HG03439 (cell line): Measurements from ENCODE around the gene FHAD1.
"Not testable (repeated sequence)": the region's sequence is repeated elsewhere in the genome, so short reads cannot be mapped to it uniquely, and the experiment has no call there.

Experiments used
- ATAC-seq: cut with Tn5 transposase; IDR thresholded peaks from one replicate; pipeline ENCODE4 v1.9.1; 2021; ENCODE audit warnings: mild to moderate bottlenecking, moderate library complexity; ENCODE audit not compliant: unreplicated experiment

The FHAD1 gene

DNA sequence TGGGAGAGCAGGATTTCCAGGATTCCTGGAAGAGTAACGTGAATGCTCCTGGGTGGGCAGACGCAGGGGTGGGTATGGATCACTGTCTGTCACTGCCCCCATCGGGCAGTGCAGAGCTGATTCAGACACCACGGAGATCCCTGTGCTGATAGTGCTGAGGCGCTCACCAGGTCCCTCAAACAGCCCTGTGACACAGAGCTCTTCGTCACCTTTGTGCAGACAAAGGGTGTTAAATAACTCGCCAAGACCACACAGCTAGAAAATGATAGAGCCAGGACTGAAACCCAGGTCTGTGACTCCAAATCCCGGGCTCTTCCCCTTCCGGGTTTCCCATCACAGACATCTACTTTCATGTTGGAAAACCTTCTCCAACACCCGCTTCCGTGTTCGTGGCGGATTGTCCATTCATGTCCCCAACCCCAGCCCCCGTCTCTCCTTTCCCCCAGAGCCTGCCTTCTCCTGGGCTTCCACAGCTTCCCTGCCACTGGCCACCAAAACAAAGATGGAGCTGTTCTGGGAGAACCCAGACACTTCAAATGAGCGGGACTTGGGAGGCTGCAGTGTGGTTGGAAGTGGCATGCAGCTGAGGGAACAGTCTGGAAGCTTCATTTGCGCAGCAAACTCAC lies 165.3 kb downstream of the FHAD1 start:
- ATAC-seq, result no peak

- ATAC-seq, result no peak
These were observed 165.8 kb downstream of the FHAD1 start for GRCh38 chr1:15412843-15413242.

DNA sequence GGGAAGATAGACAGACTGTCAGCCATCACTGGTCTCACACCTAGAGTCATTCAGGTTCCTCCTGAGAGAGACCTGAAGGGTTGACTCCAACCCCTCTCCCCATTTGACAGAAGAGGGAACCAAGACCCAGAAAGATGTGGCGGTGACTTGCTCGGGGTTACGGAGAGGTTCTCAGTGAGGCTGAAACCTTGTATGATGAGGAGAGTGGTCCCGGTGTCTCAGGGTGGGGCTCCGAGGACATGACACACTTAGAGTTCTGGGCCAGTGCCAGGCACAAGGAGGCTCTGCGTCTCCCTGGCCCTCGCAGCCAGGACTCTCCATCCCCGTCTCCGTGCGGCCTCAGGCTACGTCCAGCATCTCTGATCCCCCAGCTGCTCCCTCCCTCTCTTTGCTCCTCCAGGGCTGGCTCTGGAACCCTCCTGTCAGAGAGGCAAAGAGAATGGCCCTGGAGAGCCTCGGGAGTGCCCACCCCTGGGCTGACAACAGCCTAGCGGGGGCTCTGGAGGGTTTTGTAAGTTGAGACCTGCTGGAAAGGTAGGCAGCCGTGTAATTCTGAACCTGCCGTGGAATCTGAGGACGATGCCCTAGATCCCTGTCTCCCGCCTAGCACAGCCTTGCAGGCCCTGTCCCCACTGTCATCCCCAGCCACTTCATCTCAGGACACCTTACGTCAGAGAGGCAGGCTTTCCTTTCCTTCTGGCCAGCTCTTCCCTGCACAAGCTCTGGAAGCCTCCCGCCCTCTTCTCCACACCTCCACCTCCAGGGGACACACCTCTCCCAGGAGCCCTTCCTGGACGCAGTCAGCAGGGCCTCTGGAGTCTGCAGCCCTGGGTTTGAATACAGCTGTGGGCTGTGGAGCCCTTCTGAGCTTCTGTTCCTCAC lies 166.8 kb downstream of the FHAD1 start:
- ATAC-seq, result no peak

GRCh38 chr1:15414445-15414983 lies 167.5 kb downstream of the FHAD1 start:
- no peak for ATAC-seq

GRCh38 chr1:15417059-15417934 lies 170.3 kb downstream of the FHAD1 start:
- ATAC-seq, result no peak

DNA sequence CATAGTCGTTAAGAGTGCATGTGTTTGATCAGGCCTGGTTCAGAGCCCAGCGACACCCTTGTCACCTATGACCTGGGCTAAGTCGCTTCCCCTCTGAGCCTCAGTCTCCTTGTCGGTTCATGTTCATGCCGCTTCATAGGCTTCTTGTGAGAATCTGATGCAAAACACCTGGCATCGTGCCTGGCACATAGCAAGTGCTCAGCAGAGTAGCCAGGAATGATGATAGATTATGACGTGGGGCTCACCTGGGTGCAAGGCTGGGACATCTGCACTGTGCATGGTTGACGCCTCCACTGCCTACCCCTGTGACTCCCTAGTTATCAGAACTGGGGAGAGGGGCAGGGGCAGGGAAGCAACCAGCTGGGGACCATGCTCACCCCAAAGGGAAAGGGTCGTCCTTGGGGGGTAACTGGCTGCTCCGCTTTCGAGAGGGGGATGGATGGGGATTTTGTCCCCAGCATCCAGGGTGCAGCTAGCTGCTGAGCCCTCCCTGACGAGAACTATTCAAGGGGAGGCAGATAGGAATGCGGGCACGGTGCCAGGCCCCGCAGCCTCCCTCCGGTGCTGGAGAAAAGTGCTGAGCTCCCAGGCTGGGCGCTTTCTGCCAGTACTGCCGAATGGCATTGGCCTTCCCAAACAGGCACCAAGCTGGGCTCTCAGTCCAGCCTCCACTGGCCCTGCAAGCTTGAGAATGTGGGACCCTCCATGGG lies 171.9 kb downstream of the FHAD1 start:
- ATAC-seq, result no peak

GRCh38 chr1:15420853-15421465 lies 173.9 kb downstream of the FHAD1 start:
- no peak for ATAC-seq

DNA sequence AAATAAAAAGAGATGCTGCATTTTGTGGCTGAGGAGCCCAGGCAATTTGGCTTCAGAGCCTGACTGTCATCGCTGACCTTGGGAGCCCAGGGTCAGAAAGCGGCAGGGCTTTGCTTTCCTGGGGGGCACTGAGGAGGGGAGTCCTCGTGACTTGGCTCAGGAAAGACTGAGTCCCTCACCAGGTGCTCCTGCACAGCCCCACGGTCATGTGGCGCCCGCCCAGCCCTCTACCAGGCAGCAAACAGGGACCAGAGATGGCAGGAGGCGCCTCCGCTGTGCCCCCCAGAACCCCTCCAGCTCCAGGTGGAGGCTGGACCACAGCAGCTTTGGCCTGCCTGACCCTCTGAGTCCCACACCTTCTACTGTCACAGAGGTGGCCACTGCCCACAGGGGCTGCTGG lies 175.8 kb downstream of the FHAD1 start:
- ATAC-seq, result no peak

- no peak for ATAC-seq
These were observed 176.5 kb downstream of the FHAD1 start for GRCh38 chr1:15423355-15424077.

DNA sequence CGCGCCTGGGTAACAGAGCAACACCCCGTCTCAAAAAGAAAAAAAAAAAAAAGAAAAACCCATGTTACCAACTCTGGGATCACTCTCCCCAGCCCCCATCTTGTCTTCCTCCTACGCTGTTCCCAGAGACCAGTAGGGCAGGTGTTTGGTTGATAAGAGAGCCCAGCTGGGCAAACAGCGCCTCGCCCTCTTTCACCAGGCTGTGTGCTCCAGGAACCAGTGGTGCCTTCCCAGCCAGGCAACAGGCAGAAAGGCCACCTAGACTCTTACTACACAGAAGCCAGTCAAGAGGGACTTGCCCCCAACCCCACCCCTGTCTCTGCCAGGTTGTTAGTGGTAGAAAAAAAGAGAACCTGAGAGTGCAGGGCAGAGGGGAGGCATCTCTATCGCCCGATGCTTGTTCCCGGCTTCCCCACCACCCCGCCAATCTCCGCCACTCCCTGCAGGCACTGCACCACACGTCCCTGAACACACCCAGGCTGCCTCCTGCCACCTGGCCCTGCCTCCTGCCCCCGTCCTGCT lies 177.2 kb downstream of the FHAD1 start:
- no peak for ATAC-seq

- no peak for ATAC-seq
These were observed 178.0 kb downstream of the FHAD1 start for GRCh38 chr1:15424981-15425380.

- ATAC-seq, result no peak
These were observed 178.5 kb downstream of the FHAD1 start for GRCh38 chr1:15425521-15425920.

DNA sequence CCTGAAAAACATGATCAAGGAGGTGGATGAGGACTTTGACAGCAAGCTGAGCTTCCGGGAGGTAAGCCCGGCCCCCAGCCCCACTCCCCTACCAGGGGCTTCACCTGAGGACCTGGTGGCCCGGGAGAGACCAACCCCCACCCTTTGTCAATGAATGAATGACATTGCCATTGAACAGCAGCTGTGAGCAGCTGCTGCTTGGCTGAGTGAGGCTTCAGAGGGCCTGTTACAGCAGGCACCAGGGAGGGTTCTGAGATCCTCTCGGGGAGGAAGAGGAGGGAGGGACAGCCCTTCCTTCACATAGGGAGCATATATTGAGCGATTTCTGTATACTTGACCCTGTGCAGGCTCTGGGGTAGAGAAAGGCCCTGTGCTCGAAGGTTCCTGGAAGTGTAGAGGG lies 178.9 kb downstream of the FHAD1 start:
- no peak for ATAC-seq

GRCh38 chr1:15426492-15427279 lies 179.7 kb downstream of the FHAD1 start:
- ATAC-seq, result no peak

DNA sequence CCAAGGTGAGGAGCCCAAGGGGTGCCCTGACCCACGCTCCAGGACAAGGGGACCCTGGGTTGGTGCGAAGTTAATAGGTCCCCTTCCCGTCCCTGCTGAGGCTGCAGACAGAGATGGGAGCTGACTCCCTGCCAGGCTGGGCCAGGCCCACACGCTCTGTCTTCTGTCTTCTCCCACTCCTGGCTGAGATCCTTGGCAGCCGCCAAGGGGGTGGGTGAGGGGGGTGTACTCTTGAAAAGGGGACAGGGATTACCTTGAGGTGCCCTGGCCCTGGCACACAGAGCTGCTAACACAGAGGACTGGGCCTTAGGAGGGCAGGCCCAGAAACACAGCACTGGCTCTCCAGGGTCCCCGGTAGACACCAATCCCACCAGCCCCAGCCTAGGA lies 180.2 kb downstream of the FHAD1 start:
- ATAC-seq, result no peak

GRCh38 chr1:15428252-15428651 lies 181.2 kb downstream of the FHAD1 start:
- not testable (repeated sequence) for ATAC-seq

DNA sequence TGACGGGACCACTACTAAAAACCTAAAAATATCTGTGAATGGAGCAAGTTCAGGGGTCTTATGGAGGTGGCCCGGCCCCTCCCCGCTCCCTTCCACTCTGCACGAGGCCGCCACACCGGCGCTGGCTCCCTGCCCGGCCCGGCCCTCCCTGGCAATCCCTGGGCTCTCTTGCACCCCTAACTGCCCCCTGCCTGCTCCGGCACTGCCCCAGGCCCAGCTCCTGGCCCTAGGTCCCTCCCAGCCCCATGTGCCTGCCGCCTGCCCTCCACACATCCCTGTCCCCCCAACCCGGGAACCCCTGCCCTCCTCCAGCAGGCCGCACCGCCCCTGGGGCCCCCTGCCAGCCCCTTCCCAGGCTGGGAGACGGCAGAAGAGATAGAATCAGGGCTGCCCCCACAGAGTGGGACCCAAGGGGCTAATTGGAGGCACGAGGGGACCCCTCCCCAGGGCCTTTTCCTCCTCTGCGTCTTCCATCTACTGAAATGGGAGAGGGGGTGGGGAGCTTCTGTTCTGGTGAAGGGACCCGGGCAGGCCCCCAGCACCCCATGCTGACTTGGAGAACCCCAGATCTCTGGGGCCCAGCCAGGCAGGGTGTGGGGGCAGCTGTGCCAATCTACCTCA lies 181.9 kb downstream of the FHAD1 start:
- no peak for ATAC-seq

- no peak for ATAC-seq
These were observed 182.7 kb downstream of the FHAD1 start for GRCh38 chr1:15429701-15430149.
